HG03280 (cell line): ENCODE data around the gene REEP5.
"Not testable (repeated sequence)": the region's sequence is repeated elsewhere in the genome, so short reads cannot be mapped to it uniquely, and the experiment has no call there.

ENCODE experiments used
- ATAC-seq: cut with Tn5 transposase; IDR thresholded peaks from one replicate; pipeline ENCODE4 v1.9.1; 2021; ENCODE audit warnings: mild to moderate bottlenecking, moderate library complexity; ENCODE audit not compliant: unreplicated experiment

REEP5 gene

GRCh38 chr5:112921833-112922817 is at the start of gene REEP5:
Gene REEP5 (minus strand): TSS chr5:112922227. CDS start chr5:112922190, 37 bp downstream.
- ATAC-seq: peak; percentile 68

- ATAC-seq: no peak
Measured at GRCh38 chr5:112971276-112971675, 49.2 kb upstream of the REEP5 start.

DNA sequence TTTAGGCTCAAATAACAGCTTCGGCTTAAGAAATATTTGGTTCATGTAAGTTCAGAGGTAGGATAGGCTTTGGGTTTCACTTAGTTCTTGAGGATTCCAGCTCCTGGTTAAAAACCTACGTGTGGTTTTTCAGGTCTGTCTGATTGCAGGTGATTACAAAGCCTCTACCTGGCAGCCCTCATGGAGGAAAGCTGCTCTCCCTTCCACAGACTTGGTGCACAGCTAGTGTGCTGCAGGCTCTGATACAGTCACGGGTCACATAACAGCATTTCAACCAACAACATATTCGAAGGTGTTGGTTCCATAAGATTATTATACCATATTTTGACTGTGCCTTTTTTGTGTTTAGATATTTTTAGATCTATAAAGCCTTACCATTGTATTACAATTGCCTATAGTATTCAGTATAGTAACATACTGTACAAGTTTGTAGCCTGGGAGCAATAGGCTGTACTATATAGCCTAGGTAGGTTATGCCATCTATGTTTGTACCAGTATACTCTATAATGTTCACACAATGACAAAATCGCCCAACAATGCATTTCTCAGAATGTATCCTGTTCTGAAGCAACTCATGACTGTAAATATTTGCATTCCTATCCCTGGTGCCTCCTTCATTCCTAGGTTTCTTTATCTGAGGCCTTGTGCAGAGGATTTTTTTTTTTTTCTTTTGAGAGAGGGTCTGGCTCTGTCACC is 46.5 kb upstream of the REEP5 start:
- no peak for ATAC-seq

DNA sequence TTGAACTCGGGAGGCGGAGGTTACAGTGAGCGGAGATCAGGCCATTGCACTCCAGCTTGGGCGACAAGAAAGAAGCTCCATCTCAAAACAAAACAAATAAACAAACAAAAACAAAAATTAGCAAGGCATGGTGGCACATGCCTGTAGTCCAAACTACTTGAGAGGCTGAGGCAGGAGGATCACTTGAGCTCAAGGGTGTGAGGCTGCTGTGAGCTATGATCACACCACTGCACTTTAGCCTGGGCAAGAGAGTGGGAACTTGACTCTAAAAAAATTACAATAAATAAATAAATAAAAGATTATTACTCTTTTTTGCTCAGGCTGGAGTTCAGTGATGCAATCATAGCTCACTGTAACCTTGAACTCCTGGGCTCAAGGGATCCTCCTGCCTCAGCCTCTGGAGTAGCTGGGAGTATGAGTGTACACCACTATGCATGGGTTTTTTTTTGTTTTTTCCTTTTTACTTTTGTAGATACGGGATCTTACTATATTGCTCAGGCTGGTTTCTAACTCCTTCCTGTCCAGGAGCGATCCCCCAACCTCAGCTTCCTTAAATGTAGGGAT is 45.6 kb upstream of the REEP5 start:
- no peak for ATAC-seq

- no peak for ATAC-seq
Measured at GRCh38 chr5:112965733-112966306, 43.8 kb upstream of the REEP5 start.

DNA sequence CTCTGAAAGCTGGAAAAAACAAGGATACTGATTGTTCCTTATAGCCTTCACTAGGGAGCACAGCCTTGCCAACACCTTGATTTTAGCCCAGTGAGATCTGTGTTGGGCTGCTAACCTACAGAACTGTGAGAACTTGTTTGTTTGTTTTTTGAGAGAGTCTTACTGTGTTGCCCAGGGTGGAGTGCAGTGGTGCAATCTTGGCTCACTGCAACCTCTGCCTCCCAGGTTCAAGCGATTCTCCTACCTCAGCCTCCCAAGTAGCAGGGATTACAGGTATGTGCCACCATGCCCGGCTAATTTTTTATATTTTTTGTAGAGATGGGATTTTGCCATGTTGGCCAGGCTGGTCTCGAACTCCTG is 41.3 kb upstream of the REEP5 start:
- not testable (repeated sequence) for ATAC-seq

DNA sequence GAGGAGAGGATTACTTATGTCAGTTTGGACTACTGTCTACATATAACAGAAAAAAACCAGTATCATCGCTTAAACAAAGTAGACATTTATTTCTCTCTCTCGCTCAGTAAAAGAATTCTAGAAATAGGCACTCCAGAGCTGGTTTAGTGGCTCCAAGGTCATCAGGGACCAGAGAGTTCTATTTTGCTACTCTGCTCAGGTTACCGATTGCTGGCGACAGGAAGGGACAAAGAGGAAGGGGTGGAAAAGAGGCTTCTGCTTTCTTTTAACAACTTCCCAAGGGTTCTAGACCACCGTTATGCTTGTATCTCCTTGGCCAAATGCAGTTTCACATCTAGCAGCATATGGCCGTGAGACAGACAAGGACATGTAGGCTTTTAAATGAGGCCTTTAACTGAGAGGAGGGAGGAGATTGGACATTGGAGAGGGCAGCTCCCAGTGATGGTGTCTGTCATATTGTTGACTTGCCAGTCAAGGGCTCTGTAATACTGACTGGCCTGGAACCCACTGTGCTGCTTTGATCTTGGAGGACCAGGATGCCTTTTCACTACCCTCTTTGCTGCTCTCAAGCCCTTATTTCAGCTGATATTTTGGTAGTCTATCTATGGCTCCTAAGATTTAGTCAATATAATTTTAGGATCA is 39.0 kb upstream of the REEP5 start:
- no peak for ATAC-seq

DNA sequence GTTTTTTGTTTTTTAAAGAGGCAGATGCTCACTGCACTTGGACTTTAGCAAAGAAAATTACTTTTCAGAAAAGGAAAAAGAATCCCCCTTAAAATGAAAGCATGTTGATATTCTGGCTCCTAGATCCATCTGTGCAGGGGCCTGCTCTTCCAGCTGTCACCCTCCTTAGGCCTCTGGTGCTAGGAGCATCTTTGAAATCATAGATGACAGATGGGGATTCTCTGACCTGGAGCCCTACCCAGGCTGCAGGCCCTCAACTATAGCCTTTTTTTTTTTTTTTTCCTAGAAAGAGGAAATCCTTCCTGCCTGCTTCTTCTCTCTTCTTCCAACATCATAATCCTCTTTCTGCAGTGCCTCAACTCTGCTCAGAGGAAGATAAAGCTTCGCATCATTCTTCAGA is 38.3 kb upstream of the REEP5 start:
- ATAC-seq: no peak

DNA sequence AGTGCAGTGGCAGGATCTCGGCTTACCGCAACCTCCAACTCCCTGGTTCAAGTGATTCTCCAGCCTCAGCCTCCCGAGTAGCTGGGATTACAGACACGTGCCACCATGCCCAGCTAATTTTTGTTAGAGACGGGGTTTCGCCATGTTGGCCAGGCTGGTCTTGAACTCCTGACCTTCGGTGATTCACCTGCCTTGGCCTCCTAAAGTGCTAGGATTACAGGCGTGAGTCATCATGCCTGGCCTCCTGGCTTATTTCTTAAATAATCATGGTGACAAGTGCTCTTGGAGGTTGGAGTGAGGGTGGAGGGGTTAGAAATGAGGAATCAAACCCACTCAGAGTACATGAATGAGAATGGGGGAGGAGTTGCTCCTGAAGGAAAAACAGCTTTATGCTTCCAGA is 37.8 kb upstream of the REEP5 start:
- not testable (repeated sequence) for ATAC-seq

GRCh38 chr5:112958093-112959088 is 36.4 kb upstream of the REEP5 start:
- peak; percentile 80 for ATAC-seq

GRCh38 chr5:112957036-112957808 is 35.2 kb upstream of the REEP5 start:
- no peak for ATAC-seq

GRCh38 chr5:112956606-112957005 is 34.6 kb upstream of the REEP5 start:
- ATAC-seq: no peak

DNA sequence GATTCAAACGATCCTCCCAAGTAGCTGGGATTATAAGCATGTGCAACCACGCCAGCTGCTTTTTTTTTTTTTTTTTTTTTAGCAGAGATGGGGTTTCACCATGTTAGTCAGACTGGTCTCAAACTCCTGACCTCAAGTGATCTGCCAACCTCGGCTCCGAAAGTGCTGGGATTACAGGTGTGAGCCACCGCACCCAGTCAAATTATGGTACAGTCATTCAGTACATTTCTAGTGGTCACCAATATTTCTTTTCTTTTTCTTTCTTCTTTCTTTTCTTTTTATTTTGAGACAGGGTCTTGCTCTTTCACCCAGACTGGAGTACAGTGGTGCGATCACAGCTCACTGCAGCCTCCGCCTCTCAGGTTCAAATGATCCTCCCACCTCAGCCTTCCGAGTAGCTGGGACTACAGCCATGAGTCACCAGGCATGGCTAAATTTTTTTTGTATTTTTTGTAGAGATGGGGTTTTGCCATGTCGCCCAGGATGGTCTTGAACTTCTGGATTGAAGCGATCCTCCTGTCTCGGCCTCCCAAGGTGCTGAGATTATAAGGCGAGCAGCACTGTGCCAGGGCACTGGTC is 29.2 kb upstream of the REEP5 start:
- peak; percentile 95 for ATAC-seq

DNA sequence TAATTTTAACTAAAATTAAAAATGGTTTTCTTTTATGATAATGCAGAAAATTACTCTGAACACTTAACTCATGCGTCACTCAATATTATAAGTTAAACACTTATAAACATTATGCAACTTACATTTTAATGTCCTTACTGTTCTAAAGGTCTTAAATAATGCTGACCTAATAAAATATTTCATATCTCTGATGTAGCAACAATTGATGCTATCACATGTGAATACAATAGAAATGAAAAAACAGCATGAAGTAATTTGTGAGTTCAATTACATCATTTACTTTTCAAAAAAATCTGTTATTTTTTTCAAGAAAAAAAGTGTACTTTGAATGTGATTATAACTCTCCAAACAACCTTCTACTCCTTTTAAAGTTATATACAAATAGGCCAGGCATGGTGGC is 26.4 kb upstream of the REEP5 start:
- ATAC-seq: no peak

GRCh38 chr5:112940670-112941069 is 18.6 kb upstream of the REEP5 start:
- ATAC-seq: no peak

- no peak for ATAC-seq
Measured at GRCh38 chr5:112938286-112938685, 16.3 kb upstream of the REEP5 start.

GRCh38 chr5:112935675-112936074 is 13.6 kb upstream of the REEP5 start:
- ATAC-seq: no peak

GRCh38 chr5:112934366-112934663 is 12.3 kb upstream of the REEP5 start:
- no peak for ATAC-seq
